GM12878 (cell line): ENCODE data around the gene EPB41L2. TPM values are rescaled to one million over a fixed set of nuclear protein-coding genes. Genes with fewer than 3 reads are reported as not detected.

Experiments used
- ATAC-seq: fragments of 200-7000 bp; cut with Tn5 transposase; 3 replicates; pipeline ENCODE4 v1.9.1; 2020; ENCODE audit warnings: mild to moderate bottlenecking, moderate library complexity
- BruUV-seq: library from RNA; stranded (reverse); fragments of 400-500 nt; replicated peaks from 2 replicates; lab custom pipeline; 2021; lab: Mats Ljungman, UMichigan
- CTCF ChIA-PET: fragments of 300-600 bp; sonication (Branson Sonifier 250); formaldehyde crosslinking; extraction: SDS; loops from one replicate; lab custom pipeline; 2021; ENCODE audit warnings: inconsistent platforms; lab: Yijun Ruan, JAX
- POLR2A ChIA-PET: fragments of 350-600 bp; formaldehyde crosslinking; extraction: SDS; loops from one replicate; lab custom pipeline; 2021; ENCODE audit warnings: inconsistent platforms; lab: Charles Lee
- RAD21 ChIA-PET: fragments of 300-600 bp; sonication (Branson Sonifier 250); formaldehyde crosslinking; loops from one replicate; lab custom pipeline; 2023; ENCODE audit warnings: antibody characterized with exemption; ENCODE audit not compliant: unreplicated experiment; lab: Charles Lee
- SMC1A ChIA-PET: fragments of 300-600 bp; sonication (Branson Sonifier 250); formaldehyde crosslinking; loops from one replicate; lab custom pipeline; 2023; ENCODE audit not compliant: unreplicated experiment, uncharacterized antibody; lab: Charles Lee
- DNase-seq: peaks from one replicate; pipeline ENCODE4 v3.0.0-alpha.2; 2011; ENCODE audit warnings: low read depth, low spot score
- FAIRE-seq: peaks from 3 replicates; lab custom pipeline; 2011; peaks lifted over from hg19 to GRCh38; lab: Jason Lieb, UNC
- H2AFZ ChIP-seq: 2 replicates; pipeline ENCODE4 v1.6.0; 2011; ENCODE audit warnings: low read depth, low read length, control low read depth; ENCODE audit not compliant: control insufficient read depth
- H3K27ac ChIP-seq: 2 replicates; pipeline ENCODE4 v1.5.1; 2011; ENCODE audit warnings: control low read depth; ENCODE audit not compliant: control insufficient read depth, insufficient read depth
- H3K27me3 ChIP-seq, 2 experiments: replicated peaks in 1 of 2; 2 replicates each; pipeline versions ENCODE4 v1.6.0 to v1.6.1; 2011; ENCODE audit warnings: low read length in 1 of 2; ENCODE audit not compliant: control insufficient read depth in 2 of 2, insufficient read depth in 2 of 2
- H3K36me3 ChIP-seq, 2 experiments: 2 replicates each; pipeline ENCODE4 v1.5.1; 2011; ENCODE audit warnings: low read length in 1 of 2; ENCODE audit not compliant: control insufficient read depth in 2 of 2, insufficient read depth in 2 of 2
- H3K4me1 ChIP-seq: 2 replicates; pipeline ENCODE4 v1.6.1; 2011; ENCODE audit warnings: mild to moderate bottlenecking, low read length, moderate library complexity, mixed read lengths; ENCODE audit not compliant: control insufficient read depth, insufficient read depth
- H3K4me2 ChIP-seq: 2 replicates; pipeline ENCODE4 v1.6.0; 2011; ENCODE audit warnings: control low read depth; ENCODE audit not compliant: control insufficient read depth, insufficient read depth
- H3K4me3 ChIP-seq: fragments of 200-600 bp; sonication (generic); 2 replicates; pipeline ENCODE4 v1.5.1; 2016
- H3K79me2 ChIP-seq: 2 replicates; pipeline ENCODE4 v1.6.0; 2011; ENCODE audit warnings: low read length; ENCODE audit not compliant: control insufficient read depth, insufficient read depth
- H3K9ac ChIP-seq: 2 replicates; pipeline ENCODE4 v1.8.0; 2011; ENCODE audit warnings: low read length, control low read depth, mixed read lengths; ENCODE audit not compliant: control insufficient read depth, insufficient read depth
- H3K9me3 ChIP-seq: replicated peaks from 3 replicates; pipeline ENCODE4 v1.5.1; 2011; ENCODE audit warnings: mild to moderate bottlenecking, low read length; ENCODE audit not compliant: control insufficient read depth, insufficient read depth
- H4K20me1 ChIP-seq: 2 replicates; pipeline ENCODE4 v1.6.0; 2011; ENCODE audit not compliant: control insufficient read depth, insufficient read depth
- ATF3 ChIP-seq: IDR thresholded peaks from 2 replicates; pipeline ENCODE4 v1.6.1; 2011; ENCODE audit warnings: low read depth, mild to moderate bottlenecking, low read length, moderate library complexity, borderline replicate concordance; ENCODE audit errors: extremely low read depth
- CHD4 ChIP-seq: fragments of 200-600 bp; sonication (generic); IDR thresholded peaks from 2 replicates; pipeline ENCODE4 v1.6.1; 2016; ENCODE audit warnings: mild to moderate bottlenecking
- CUX1 ChIP-seq: IDR thresholded peaks from 2 replicates; pipeline ENCODE4 v1.6.1; 2012; ENCODE audit warnings: improper control_type of control experiment, low read depth, low read length; ENCODE audit not compliant: insufficient replicate concordance
- HDAC2 ChIP-seq: fragments of 200-600 bp; sonication (generic); IDR thresholded peaks from 2 replicates; pipeline ENCODE4 v1.6.1; 2017
- HDGF ChIP-seq: fragments of 450-650 bp; IDR thresholded peaks from 2 replicates; pipeline ENCODE4 v1.6.1; 2016; ENCODE audit warnings: antibody characterized with exemption
- IKZF1 ChIP-seq: fragments of 450-650 bp; conservative IDR thresholded peaks from 2 replicates; pipeline ENCODE4 v1.6.1; 2017; ENCODE audit warnings: antibody characterized with exemption, mild to moderate bottlenecking
- IRF4 ChIP-seq: IDR thresholded peaks from 2 replicates; pipeline ENCODE4 v1.6.1; 2011; ENCODE audit warnings: low read depth, low read length
- MYB ChIP-seq: fragments of 150-350 bp; IDR thresholded peaks from 2 replicates; pipeline ENCODE4 v1.6.1; 2014; ENCODE audit warnings: mild to moderate bottlenecking, low read depth, low read length, borderline replicate concordance
- POLR2A ChIP-seq: IDR thresholded peaks from 2 replicates; pipeline ENCODE4 v1.6.1; 2011; ENCODE audit warnings: low read depth, mild to moderate bottlenecking, low read length
- POLR2AphosphoS2 ChIP-seq: IDR thresholded peaks from 2 replicates; pipeline ENCODE4 v1.6.1; 2011; ENCODE audit warnings: low read depth, mild to moderate bottlenecking, low read length, improper control_type of control experiment, moderate library complexity
- SP1 ChIP-seq: IDR thresholded peaks from one replicate; pipeline ENCODE4 v1.6.1; 2011; ENCODE audit warnings: low read depth, low read length
- SRF ChIP-seq, 2 experiments: IDR thresholded peaks; 2 replicates each; pipeline ENCODE4 v1.6.1; 2011; ENCODE audit warnings: low read depth in 2 of 2, low read length in 2 of 2, mild to moderate bottlenecking in 1 of 2, moderate library complexity in 1 of 2
- SUPT20H ChIP-seq: IDR thresholded peaks from 2 replicates; pipeline ENCODE4 v1.6.1; 2011; ENCODE audit warnings: low read depth, mild to moderate bottlenecking, low read length, moderate library complexity, borderline replicate concordance; ENCODE audit not compliant: control insufficient read depth
- ZBED1 ChIP-seq: IDR thresholded peaks from 2 replicates; pipeline ENCODE4 v1.6.1; 2016; ENCODE audit warnings: borderline replicate concordance
- ZBTB33 ChIP-seq: fragments of 450-650 bp; IDR thresholded peaks from 2 replicates; pipeline ENCODE4 v1.6.1; 2017; ENCODE audit warnings: mild to moderate bottlenecking
- ZNF207 ChIP-seq: fragments of 450-650 bp; IDR thresholded peaks from 2 replicates; pipeline ENCODE4 v1.6.1; 2014; ENCODE audit warnings: antibody characterized with exemption, mild to moderate bottlenecking, borderline replicate concordance
- ZNF24 ChIP-seq: fragments of 450-650 bp; IDR thresholded peaks from 2 replicates; pipeline ENCODE4 v1.6.1; 2017; ENCODE audit warnings: antibody characterized with exemption, mild to moderate bottlenecking
- ZNF274 ChIP-seq: IDR thresholded peaks from one replicate; pipeline ENCODE4 v1.8.0; 2011; ENCODE audit not compliant: insufficient read length, insufficient read depth
- WGBS: methylation state at CpG from one replicate; pipeline ENCODE4 v1.1.6; 2016; ENCODE audit warnings: low lambda C conversion rate; ENCODE audit not compliant: insufficient replicate concordance, insufficient coverage; ENCODE audit errors: missing lambda C conversion rate; 5-methylcytosine and 5-hydroxymethylcytosine counted together
- in situ Hi-C: fragments of 300-500 bp; cut with MboI; formaldehyde crosslinking; loops from 9 replicates; pipeline ENCODE4 v1.14.3; 2018; ENCODE audit warnings: mixed read lengths
- intact Hi-C: fragments of 100-400 bp; cut with micrococcal nuclease; formaldehyde crosslinking; loops from one replicate; pipeline ENCODE4 v1.14.2; 2022; ENCODE audit not compliant: unreplicated experiment
- polyA plus RNA-seq, 11 experiments: library from polyadenylated mRNA; depleted of rRNA in 4 of 11; unstranded in 6 of 11; stranded (reverse) in 5 of 11; fragments of >200 nt; fragmentation: Nextera tagmentation in 4 of 11; fragmentation: Illumina TruSeq in 1 of 11; extraction: Ambion mirVana in 4 of 11; extraction: Trizol in 1 of 11; gene quantifications; 1 replicate in 1 of 11; 2 replicates in 10 of 11; pipeline versions ENCODE4 v1.2.1 to v1.2.3, GENCODE V29; 2011 to 2016; ENCODE audit warnings: inconsistent platforms in 2 of 11, missing spikeins in 2 of 11, low read depth in 1 of 11
- total RNA-seq, 4 experiments: library from RNA; depleted of rRNA in 3 of 4; stranded (reverse); fragments of >200 nt in 3 of 4; fragmentation: Illumina TruSeq in 1 of 4; extraction: Trizol in 1 of 4; gene quantifications; 2 replicates each; pipeline versions ENCODE4 v1.2.1 to v1.2.3, GENCODE V29; 2013 to 2021

EPB41L2 gene
- total and polyA plus RNA-seq, 10 of the 15 experiments (the other 5 are each of a cell fraction or from before 2014, with no cell fraction given), result 7.4 to 41.6 (median 19.0) TPM

- Histone ChIP-seq H2AFZ (no peak overlapping the region), H3K4me1 (no peaks in the 10 kb centered on the region), H3K9me3 (no peaks in the 10 kb centered on the region), H3K4me3 (no peak overlapping the region), H3K4me2 (no peak overlapping the region), H3K27me3 (no peaks in the 10 kb centered on the region), H3K27ac (no peak overlapping the region), H3K9ac (no peak overlapping the region), H4K20me1 (no peaks in the 10 kb centered on the region), H3K36me3 (no peaks in the 10 kb centered on the region), H3K79me2 (no peaks in the 10 kb centered on the region)
- intact Hi-C loops, result no loop called here
- no peak for TF ChIP-seq ZBED1
- TF ChIP-seq IKZF1, result no peak
- TF ChIP-seq ZNF274, result no peak
- no peak for TF ChIP-seq ZBTB33
- no peak for TF ChIP-seq SP1
- no peak for TF ChIP-seq MYB
- no peak for TF ChIP-seq CHD4
- TF ChIP-seq ZNF24, result no peak
- no peak for TF ChIP-seq CUX1
- no peak for TF ChIP-seq POLR2A
- TF ChIP-seq ZNF207, result no peak
- TF ChIP-seq IRF4, result no peak
- no peak for TF ChIP-seq POLR2AphosphoS2
- no peak for TF ChIP-seq HDAC2
- TF ChIP-seq ATF3, result no peak
- no peak for TF ChIP-seq SRF (IDR thresholded peaks at IDR 0.05; ENCODE audit: low read depth in 2 of 2, low read length in 2 of 2)
- no peak for TF ChIP-seq SUPT20H
- no peak for TF ChIP-seq HDGF
- RAD21 ChIA-PET, result no interaction called here
- CTCF ChIA-PET, result interaction anchor here (0.6 to 1.6 kb wide), 3 partner anchors 23 to 322 kb away, joined by 3 read pairs; no protein-coding TSS in a partner anchor
- DNase-seq (no peak), FAIRE-seq (no peak), ATAC-seq (no peak)
- SMC1A ChIA-PET, result interaction anchor here (1.0 kb wide), 1 partner anchor 9 kb away, joined by 5 read pairs; no protein-coding TSS in a partner anchor
- POLR2A ChIA-PET, result interaction anchor here (0.7 kb wide), 1 partner anchor 560 kb away, joined by 3 read pairs; no protein-coding TSS in a partner anchor
- no TSS peak for BruUV-seq
- WGBS, result 95% methylated on average over 1 of the region's 1 CpG
- in situ Hi-C loops, result no loop called here
Measured at GRCh38 chr6:131082335-131082734, 19.3 kb upstream of the EPB41L2 start.
